ENCODE measurements around the gene DRG2.
A peak's percentile ranks its signal among the peaks of the same experiment; 100 is the strongest.

DNA sequence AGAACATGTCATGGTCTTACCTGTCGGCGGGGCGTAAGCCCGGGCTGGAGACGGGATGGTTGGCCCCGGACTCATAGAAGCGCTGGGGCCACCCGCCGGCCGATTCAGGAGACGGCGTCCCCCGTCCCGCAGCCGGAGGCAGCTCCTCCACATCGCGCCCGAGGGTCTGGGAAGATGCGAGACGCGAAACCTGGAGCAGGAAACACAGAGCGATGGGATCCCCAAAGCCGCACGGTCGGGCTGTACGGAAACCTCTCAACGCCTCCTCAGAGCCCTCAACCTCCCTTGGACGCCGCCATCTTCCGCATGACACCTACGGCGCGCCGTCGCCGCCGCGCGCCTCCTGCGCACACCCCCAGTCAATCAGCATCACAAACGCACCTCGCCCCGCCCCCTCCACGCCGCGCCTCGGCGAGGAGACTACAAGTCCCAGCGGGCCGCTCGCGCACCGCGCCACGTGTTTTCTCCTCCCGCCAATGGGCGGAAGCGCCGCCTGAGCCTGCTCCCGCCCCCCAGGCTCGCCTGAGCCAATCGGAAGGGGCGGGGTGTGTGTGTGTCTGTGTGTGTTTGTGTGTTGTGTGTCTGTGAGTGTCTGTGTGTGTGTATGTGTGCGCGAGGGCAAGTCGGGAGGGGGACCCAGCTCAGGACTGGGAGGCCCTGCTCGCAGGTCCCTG, 48.8 kb upstream of the DRG2 start, which contains the start of the genes ATPAF2 and GID4:
- TF ChIP-seq, protein P1, sequence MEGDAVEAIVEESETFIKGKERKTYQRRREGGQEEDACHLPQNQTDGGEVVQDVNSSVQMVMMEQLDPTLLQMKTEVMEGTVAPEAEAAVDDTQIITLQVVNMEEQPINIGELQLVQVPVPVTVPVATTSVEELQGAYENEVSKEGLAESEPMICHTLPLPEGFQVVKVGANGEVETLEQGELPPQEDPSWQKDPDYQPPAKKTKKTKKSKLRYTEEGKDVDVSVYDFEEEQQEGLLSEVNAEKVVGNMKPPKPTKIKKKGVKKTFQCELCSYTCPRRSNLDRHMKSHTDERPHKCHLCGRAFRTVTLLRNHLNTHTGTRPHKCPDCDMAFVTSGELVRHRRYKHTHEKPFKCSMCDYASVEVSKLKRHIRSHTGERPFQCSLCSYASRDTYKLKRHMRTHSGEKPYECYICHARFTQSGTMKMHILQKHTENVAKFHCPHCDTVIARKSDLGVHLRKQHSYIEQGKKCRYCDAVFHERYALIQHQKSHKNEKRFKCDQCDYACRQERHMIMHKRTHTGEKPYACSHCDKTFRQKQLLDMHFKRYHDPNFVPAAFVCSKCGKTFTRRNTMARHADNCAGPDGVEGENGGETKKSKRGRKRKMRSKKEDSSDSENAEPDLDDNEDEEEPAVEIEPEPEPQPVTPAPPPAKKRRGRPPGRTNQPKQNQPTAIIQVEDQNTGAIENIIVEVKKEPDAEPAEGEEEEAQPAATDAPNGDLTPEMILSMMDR (IDR thresholded peaks at IDR 0.05) = no peak
- no peak for TF ChIP-seq POLR2AphosphoS5 (IDR thresholded peaks at IDR 0.05; ENCODE audit: low read depth, low read length)
- peak; percentile 60; the same call in 1 of the 2 replicates for TF ChIP-seq TCF7L2 (IDR thresholded peaks at IDR 0.05; ENCODE audit: low read depth, low read length)

All from Panc1 (cell line).